Measurements from ENCODE around the gene HOXD3.

Gene HOXD3

GRCh38 chr2:176211110-176211509, 54.0 kb downstream of the HOXD3 start:
- DNase-seq (ENCODE audit: low read depth, low spot score) = no peak

- DNase-seq (ENCODE audit: low read depth, low spot score) = no peak
These were observed 55.2 kb downstream of the HOXD3 start for GRCh38 chr2:176212276-176212675.

GRCh38 chr2:176213406-176213805, 56.3 kb downstream of the HOXD3 start:
- no peak for DNase-seq (ENCODE audit: low read depth, low spot score)
